Amniotic epithelial cell (primary cell): ENCODE data around the gene KCNC3.

Experiments used
- DNase-seq: peaks from one replicate; pipeline ENCODE4 v3.0.0-alpha.2; 2010; ENCODE audit warnings: low read depth

Gene KCNC3

GRCh38 chr19:50276370-50277063, 52.7 kb downstream of the KCNC3 start:
- DNase-seq, result no peak

GRCh38 chr19:50275577-50276368, 53.4 kb downstream of the KCNC3 start:
- DNase-seq, result no peak

- DNase-seq, result no peak
These were observed 55.4 kb downstream of the KCNC3 start for GRCh38 chr19:50273821-50274220.

- DNase-seq, result no peak
These were observed 56.8 kb downstream of the KCNC3 start for GRCh38 chr19:50272263-50272897.

- no peak for DNase-seq
These were observed 59.5 kb downstream of the KCNC3 start for GRCh38 chr19:50269653-50270052.

- no peak for DNase-seq
These were observed 60.7 kb downstream of the KCNC3 start for GRCh38 chr19:50268501-50268900.

- DNase-seq, result no peak
These were observed 61.1 kb downstream of the KCNC3 start for GRCh38 chr19:50268041-50268440.

- DNase-seq, result no peak
These were observed 62.3 kb downstream of the KCNC3 start for GRCh38 chr19:50266896-50267295.

GRCh38 chr19:50266041-50266440, 63.1 kb downstream of the KCNC3 start:
- DNase-seq, result no peak

GRCh38 chr19:50264483-50265186, 64.5 kb downstream of the KCNC3 start:
- no peak for DNase-seq

- no peak for DNase-seq
These were observed 66.0 kb downstream of the KCNC3 start for GRCh38 chr19:50263176-50263575.
